ENCODE measurements around the gene MPI.

Gene MPI

DNA sequence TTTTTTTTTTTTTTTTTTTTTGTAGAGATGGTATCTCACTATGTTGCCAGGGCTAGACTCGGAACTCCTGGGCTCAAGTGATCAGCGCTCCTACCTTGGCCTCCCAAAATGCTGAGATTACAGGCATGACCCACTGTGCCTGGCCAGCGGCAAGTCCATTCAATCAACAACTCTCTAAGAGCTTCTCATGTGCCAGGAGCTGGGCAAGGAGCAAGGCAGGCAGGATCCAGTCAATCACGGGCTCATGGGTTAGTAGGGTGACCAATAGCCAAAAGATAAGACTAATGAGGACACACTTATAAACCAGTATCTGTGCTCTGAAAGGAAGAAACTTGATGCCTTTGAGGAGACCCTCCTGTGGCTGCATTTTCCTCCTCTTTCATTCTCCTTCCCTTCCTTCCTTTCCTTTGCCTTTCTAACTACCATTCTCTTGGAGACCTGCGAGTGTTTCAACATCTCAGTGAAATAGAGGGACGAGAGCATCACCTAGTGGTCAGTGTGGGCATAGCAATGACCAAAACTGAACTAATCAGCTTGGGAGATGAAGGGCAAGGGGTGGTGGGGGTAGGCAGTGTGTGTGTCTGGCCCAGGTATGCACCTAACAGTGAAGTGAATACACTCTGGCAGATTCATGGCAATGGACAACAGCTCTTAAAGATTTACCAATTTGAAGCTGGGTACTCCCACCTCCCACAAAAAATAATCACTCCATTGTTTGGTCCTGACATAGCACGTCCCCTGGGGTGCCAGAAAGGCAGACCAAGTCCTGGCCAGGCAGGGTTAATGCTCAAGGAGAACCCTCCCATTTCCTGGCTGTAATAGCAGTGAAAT lies 60.5 kb downstream of the MPI start:
- peak; percentile 69 for DNase-seq

- DNase-seq, result no peak
Measured at GRCh38 chr15:74951006-74951405, 61.2 kb downstream of the MPI start.
